Neural crest cell (in vitro differentiated cells): ENCODE measurements around the gene EEPD1. TPM values are rescaled to one million over a fixed set of nuclear protein-coding genes. Genes with fewer than 3 reads are reported as not detected.

Experiments
- DNase-seq: peaks from one replicate; pipeline ENCODE4 v3.0.0; 2021; ENCODE audit warnings: low read depth, mixed read lengths, low spot score
- H3K27ac Mint-ChIP-seq: one replicate; pipeline ENCODE4 v1.8.0; 2021; ENCODE audit warnings: mild to moderate bottlenecking, mixed read lengths; ENCODE audit not compliant: unreplicated experiment
- H3K27me3 Mint-ChIP-seq: 2 replicates; pipeline ENCODE4 v1.8.0; 2021; ENCODE audit warnings: low read depth, mild to moderate bottlenecking, mixed read lengths
- H3K36me3 Mint-ChIP-seq: 2 replicates; pipeline ENCODE4 v1.8.0; 2021; ENCODE audit warnings: low read depth, mild to moderate bottlenecking, mixed read lengths
- H3K4me1 Mint-ChIP-seq: 2 replicates; pipeline ENCODE4 v1.8.0; 2021; ENCODE audit warnings: mixed read lengths
- H3K4me3 Mint-ChIP-seq: one replicate; pipeline ENCODE4 v1.8.0; 2021; ENCODE audit warnings: mild to moderate bottlenecking, mixed read lengths
- H3K9me3 Mint-ChIP-seq: 2 replicates; pipeline ENCODE4 v1.8.0; 2021; ENCODE audit warnings: mixed read lengths
- total RNA-seq: library from RNA; stranded (reverse); gene quantifications from 2 replicates; pipeline ENCODE4 v1.2.1, GENCODE V29; 2021
- TF ChIP-seq, protein P1 (sequence below): fragments of 200-600 bp; sonication (generic); conservative IDR thresholded peaks from 2 replicates; pipeline ENCODE4 v1.5.0; 2021; ENCODE audit warnings: antibody characterized with exemption, mild to moderate bottlenecking

Gene EEPD1
- total RNA-seq, 1 donor from 2014 or later: 5.5 TPM

DNA sequence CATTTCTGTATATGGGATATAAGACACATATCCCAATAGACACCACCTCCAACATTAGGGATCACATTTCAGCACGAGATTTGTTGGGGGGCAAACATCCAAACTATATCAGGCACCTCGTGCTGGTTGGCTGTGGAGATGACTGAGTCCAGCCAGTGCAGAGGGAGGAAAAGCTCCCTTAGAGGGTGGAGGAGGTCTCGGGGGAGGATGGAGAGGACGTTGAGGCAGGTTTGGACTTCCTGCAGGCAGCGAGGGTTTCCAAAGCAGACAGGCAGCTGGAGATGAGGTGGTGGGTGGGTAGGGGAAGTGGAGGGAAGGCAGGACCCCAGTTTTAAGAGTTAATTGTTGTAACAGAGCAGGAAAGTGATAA, 56.7 kb downstream of the EEPD1 start:
- no peak overlapping the region for H3K4me3 Mint-ChIP-seq
- peaks cover 3% of the 10 kb centered on the region for H3K36me3 Mint-ChIP-seq
- no peak overlapping the region for H3K27ac Mint-ChIP-seq
- H3K27me3 Mint-ChIP-seq: peaks cover 2% of the 10 kb centered on the region
- peaks cover 7% of the 10 kb centered on the region for H3K9me3 Mint-ChIP-seq
- peaks cover 16% of the 10 kb centered on the region for H3K4me1 Mint-ChIP-seq
- DNase-seq: no peak
- TF ChIP-seq, protein P1, sequence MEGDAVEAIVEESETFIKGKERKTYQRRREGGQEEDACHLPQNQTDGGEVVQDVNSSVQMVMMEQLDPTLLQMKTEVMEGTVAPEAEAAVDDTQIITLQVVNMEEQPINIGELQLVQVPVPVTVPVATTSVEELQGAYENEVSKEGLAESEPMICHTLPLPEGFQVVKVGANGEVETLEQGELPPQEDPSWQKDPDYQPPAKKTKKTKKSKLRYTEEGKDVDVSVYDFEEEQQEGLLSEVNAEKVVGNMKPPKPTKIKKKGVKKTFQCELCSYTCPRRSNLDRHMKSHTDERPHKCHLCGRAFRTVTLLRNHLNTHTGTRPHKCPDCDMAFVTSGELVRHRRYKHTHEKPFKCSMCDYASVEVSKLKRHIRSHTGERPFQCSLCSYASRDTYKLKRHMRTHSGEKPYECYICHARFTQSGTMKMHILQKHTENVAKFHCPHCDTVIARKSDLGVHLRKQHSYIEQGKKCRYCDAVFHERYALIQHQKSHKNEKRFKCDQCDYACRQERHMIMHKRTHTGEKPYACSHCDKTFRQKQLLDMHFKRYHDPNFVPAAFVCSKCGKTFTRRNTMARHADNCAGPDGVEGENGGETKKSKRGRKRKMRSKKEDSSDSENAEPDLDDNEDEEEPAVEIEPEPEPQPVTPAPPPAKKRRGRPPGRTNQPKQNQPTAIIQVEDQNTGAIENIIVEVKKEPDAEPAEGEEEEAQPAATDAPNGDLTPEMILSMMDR: no peak

DNA sequence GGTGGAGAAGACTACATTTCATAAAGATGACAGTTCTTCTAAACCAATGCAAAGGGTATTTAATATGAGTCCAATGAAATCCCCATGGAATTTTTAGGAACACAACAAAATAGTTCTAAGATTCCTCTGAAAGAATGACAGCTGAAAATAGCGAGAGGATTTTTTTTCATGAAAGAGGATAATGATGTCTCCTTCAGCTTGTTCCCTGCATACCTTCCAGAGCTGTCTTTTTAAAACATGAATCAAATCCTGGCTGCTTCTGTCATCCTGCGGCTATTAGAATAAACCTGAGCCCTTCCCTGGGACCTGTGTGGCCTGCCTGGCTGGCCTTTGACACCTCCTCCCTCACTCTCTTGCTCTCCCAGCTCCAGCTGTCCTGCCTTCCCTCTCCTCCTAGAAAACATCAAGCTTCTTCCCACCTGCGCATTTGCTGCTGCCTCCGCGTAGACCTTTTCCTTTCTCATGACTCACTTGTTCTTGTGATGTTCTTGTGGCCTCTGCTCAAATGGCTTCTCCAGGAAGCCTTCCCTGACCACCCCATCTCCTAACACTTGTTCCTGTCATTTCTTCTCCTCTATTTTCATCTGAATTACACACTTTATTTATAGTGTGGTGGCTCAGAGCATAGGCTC, 57.4 kb downstream of the EEPD1 start:
- H3K9me3 Mint-ChIP-seq: peaks cover 7% of the 10 kb centered on the region
- DNase-seq: no peak
- H3K4me3 Mint-ChIP-seq: no peak overlapping the region
- peaks cover 2% of the 10 kb centered on the region for H3K27me3 Mint-ChIP-seq
- no peak overlapping the region for H3K27ac Mint-ChIP-seq
- peaks cover 3% of the 10 kb centered on the region for H3K36me3 Mint-ChIP-seq
- H3K4me1 Mint-ChIP-seq: peaks cover 10% of the 10 kb centered on the region
- TF ChIP-seq, protein P1: no peak

DNA sequence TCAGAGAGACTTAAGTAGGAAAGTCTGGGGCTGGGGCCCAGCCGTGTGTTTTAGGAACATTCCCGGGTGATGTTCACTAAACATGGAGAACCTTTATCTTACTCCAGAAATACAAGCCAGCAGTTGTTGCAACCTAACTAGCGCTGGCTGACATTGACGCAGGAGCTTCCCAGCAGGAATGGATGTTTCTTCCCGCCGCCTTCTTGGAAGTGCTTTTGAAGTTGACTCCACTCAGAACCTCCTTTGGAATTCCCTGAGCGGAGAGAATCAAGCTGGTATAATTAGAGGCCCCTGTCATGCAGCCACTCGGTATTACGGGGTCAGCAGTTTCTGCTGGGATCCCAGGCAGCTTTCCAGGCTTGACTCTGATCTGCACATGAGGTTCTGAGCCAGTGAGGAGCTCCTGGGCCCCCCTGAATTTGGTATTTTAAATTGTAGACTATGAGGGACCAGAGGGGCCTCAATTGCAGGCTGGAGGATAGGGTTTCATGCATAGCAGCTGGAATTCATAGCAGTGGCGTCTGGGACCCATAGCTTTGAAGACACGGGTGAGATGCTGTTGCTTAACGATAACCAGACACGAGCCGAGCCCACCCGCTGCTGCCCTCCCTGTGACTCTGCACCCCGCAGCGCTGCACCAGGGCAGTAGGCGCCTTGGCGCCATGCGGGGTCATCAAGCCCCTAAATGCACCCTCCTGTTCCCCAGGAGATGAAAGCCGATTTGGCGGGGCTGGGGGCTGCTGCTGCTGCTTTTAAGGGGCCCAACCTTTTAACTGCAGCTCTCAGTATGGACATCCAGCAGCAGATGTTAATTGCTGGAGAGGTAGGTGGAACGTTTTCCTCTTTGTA, 61.8 kb downstream of the EEPD1 start:
- no peak overlapping the region for H3K4me3 Mint-ChIP-seq
- no peak for DNase-seq
- H3K4me1 Mint-ChIP-seq: peaks cover 4% of the 10 kb centered on the region
- H3K27me3 Mint-ChIP-seq: peaks cover 2% of the 10 kb centered on the region
- peaks cover 3% of the 10 kb centered on the region for H3K36me3 Mint-ChIP-seq
- TF ChIP-seq, protein P1: no peak
- H3K27ac Mint-ChIP-seq: no peak overlapping the region
- peaks cover 7% of the 10 kb centered on the region for H3K9me3 Mint-ChIP-seq

DNA sequence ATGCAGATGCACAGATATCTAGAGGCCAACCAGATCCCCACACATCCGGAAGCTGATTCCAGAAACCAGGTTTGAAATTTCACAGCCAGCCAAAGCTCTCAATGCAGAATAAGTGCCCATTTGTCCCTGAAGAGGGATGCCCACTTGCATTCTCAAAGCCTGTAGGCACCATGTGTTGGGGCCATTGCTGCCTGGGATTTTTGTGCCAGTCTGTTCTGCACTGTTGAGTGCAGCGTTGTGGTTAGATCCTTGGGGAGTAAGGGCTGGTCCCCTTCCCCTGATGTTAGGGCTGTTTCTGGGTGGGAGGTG, 62.4 kb downstream of the EEPD1 start:
- H3K4me3 Mint-ChIP-seq: no peak overlapping the region
- DNase-seq: no peak
- peaks cover 7% of the 10 kb centered on the region for H3K9me3 Mint-ChIP-seq
- TF ChIP-seq, protein P1: no peak
- no peak overlapping the region for H3K27ac Mint-ChIP-seq
- H3K4me1 Mint-ChIP-seq: peaks cover 4% of the 10 kb centered on the region
- H3K36me3 Mint-ChIP-seq: peaks cover 3% of the 10 kb centered on the region
- H3K27me3 Mint-ChIP-seq: peaks cover 2% of the 10 kb centered on the region

DNA sequence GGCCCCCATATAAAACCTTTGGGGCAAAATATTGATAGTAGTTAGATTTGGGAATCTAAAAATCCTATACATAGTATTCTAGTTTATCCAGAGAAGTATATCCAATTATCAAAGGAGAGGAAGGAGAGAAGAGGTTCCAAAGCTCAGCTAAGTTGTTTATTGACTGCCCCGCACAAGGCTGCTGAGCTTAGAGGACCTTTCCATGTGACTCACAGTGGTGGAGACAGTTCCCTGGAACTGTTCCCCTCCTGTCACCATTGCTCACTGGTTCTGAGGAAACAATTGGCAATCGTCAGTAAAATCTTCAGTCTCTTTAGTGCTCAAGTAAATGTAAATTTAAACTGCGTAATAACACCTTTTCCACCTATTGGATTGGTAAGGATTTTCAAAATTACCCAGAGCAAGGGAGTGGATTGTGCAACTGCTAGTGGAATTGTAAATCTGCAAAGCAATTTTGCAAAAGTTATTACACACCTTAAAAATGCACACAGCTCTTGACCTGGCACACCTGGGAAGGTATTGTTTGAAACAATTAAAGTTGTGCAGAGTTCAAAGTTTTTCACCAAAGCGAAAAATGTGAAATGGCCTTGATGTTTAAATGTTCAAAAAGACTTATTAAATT, 63.1 kb downstream of the EEPD1 start:
- Mint-ChIP-seq H3K27me3 (peaks cover 2% of the 10 kb centered on the region), H3K36me3 (peaks cover 3% of the 10 kb centered on the region), H3K9me3 (peaks cover 7% of the 10 kb centered on the region), H3K4me1 (no peaks in the 10 kb centered on the region), H3K27ac (no peak overlapping the region), H3K4me3 (no peak overlapping the region)
- no peak for DNase-seq
- TF ChIP-seq, protein P1: no peak
